Vagina (tissue), 2 donors: ENCODE results near the gene TMC1. TPM values are rescaled to one million over a fixed set of nuclear protein-coding genes. Genes with fewer than 3 reads are reported as not detected.

Experiments
- DNase-seq, 2 donors: peaks; one replicate each; pipeline ENCODE4 v3.0.0-alpha.2; 2017; ENCODE audit errors: extremely low spot score in 2 of 2
- H3K27ac ChIP-seq: fragments of 200-600 bp; sonication (generic); one replicate; pipeline ENCODE4 v1.5.1; 2019
- H3K27me3 ChIP-seq: fragments of 200-600 bp; sonication (generic); one replicate; pipeline ENCODE4 v1.5.1; 2019
- H3K36me3 ChIP-seq, 2 donors: fragments of 200-600 bp; sonication (generic); one replicate each; pipeline ENCODE4 v1.5.1; 2017 to 2019
- H3K4me1 ChIP-seq: fragments of 200-600 bp; sonication (generic); one replicate; pipeline ENCODE4 v1.5.1; 2019
- H3K4me3 ChIP-seq, 2 donors: fragments of 200-600 bp; sonication (generic); 1 replicate in 1 of 2; 2 replicates in 1 of 2; pipeline ENCODE4 v1.5.1; 2016 to 2019
- H3K9me3 ChIP-seq: fragments of 200-600 bp; sonication (generic); one replicate; pipeline ENCODE4 v1.5.1; 2019
- CTCF ChIP-seq, 3 experiments: fragments of 450-650 bp in 2 of 3; fragments of 200-600 bp in 1 of 3; sonication (generic) in 1 of 3; IDR thresholded peaks; one replicate each; pipeline ENCODE4 v1.5.1; 2017 to 2019; ENCODE audit warnings: antibody characterized with exemption in 3 of 3, mild to moderate bottlenecking in 2 of 3, moderate library complexity in 2 of 3
- POLR2A ChIP-seq, 2 donors: fragments of 450-650 bp; IDR thresholded peaks; one replicate each; pipeline ENCODE4 v1.6.1; 2017; ENCODE audit warnings: antibody characterized with exemption in 2 of 2, mild to moderate bottlenecking in 2 of 2, moderate library complexity in 2 of 2
- POLR2AphosphoS5 ChIP-seq, 2 donors: sonication (generic); formaldehyde crosslinking; IDR thresholded peaks; one replicate each; pipeline ENCODE4 v1.9.0; 2017; ENCODE audit warnings: antibody characterized with exemption in 2 of 2, mild to moderate bottlenecking in 2 of 2, low read depth in 1 of 2; ENCODE audit not compliant: insufficient read depth in 1 of 2
- intact Hi-C: fragments of 100-400 bp; cut with DNase I; formaldehyde crosslinking; loops from one replicate; pipeline ENCODE4 v1.15.1; 2023
- total RNA-seq: library from RNA; depleted of rRNA; stranded (reverse); fragments of >200 nt; gene quantifications from one replicate; pipeline ENCODE4 v1.2.3, GENCODE V29; 2016

TMC1 gene
- total RNA-seq, 1 donor from 2014 or later: not detected

- Histone ChIP-seq H3K36me3 (no peaks in the 10 kb centered on the region), H3K4me3 (no peak overlapping the region), H3K9me3 (no peaks in the 10 kb centered on the region), H3K4me1 (no peaks in the 10 kb centered on the region), H3K27me3 (no peaks in the 10 kb centered on the region), H3K27ac (no peak overlapping the region)
- TF ChIP-seq CTCF (IDR thresholded peaks at IDR 0.05) (no peak), POLR2AphosphoS5 (IDR thresholded peaks at IDR 0.05; ENCODE audit: insufficient read depth in 1 of 2, low read depth in 1 of 2) (no peak), POLR2A (IDR thresholded peaks at IDR 0.05) (no peak)
- intact Hi-C loops: no loop called here
- DNase-seq: no peak
These were observed 79.3 kb downstream of the TMC1 start for GRCh38 chr9:72600671-72601070.

- Histone ChIP-seq H3K36me3 (no peaks in the 10 kb centered on the region), H3K27me3 (no peaks in the 10 kb centered on the region), H3K27ac (no peak overlapping the region), H3K9me3 (no peaks in the 10 kb centered on the region), H3K4me3 (no peak overlapping the region), H3K4me1 (no peaks in the 10 kb centered on the region)
- intact Hi-C loops: no loop called here
- DNase-seq: no peak
- TF ChIP-seq POLR2AphosphoS5 (IDR thresholded peaks at IDR 0.05; ENCODE audit: insufficient read depth in 1 of 2, low read depth in 1 of 2) (no peak), POLR2A (IDR thresholded peaks at IDR 0.05) (no peak), CTCF (IDR thresholded peaks at IDR 0.05) (no peak)
These were observed 80.2 kb downstream of the TMC1 start for GRCh38 chr9:72601615-72602014.

- no peaks in the 10 kb centered on the region for H3K4me1 ChIP-seq
- no peak overlapping the region for H3K4me3 ChIP-seq
- no peaks in the 10 kb centered on the region for H3K9me3 ChIP-seq
- H3K27ac ChIP-seq: no peak overlapping the region
- no peaks in the 10 kb centered on the region for H3K27me3 ChIP-seq
- intact Hi-C loops: no loop called here
- no peak for DNase-seq
- no peaks in the 10 kb centered on the region for H3K36me3 ChIP-seq
- TF ChIP-seq CTCF (IDR thresholded peaks at IDR 0.05): no peak
- no peak for TF ChIP-seq POLR2A (IDR thresholded peaks at IDR 0.05)
- TF ChIP-seq POLR2AphosphoS5 (IDR thresholded peaks at IDR 0.05; ENCODE audit: insufficient read depth in 1 of 2, low read depth in 1 of 2): no peak
These were observed 91.0 kb downstream of the TMC1 start for GRCh38 chr9:72612449-72612848.

- intact Hi-C loops: no loop called here
- Histone ChIP-seq H3K36me3 (no peaks in the 10 kb centered on the region), H3K27me3 (no peaks in the 10 kb centered on the region), H3K9me3 (no peaks in the 10 kb centered on the region), H3K4me1 (no peaks in the 10 kb centered on the region), H3K27ac (no peak overlapping the region), H3K4me3 (no peak overlapping the region)
- DNase-seq: no peak
- TF ChIP-seq POLR2AphosphoS5 (IDR thresholded peaks at IDR 0.05; ENCODE audit: insufficient read depth in 1 of 2, low read depth in 1 of 2): no peak
- no peak for TF ChIP-seq POLR2A (IDR thresholded peaks at IDR 0.05)
- no peak for TF ChIP-seq CTCF (IDR thresholded peaks at IDR 0.05)
These were observed 92.7 kb downstream of the TMC1 start for GRCh38 chr9:72614067-72614466.

- Histone ChIP-seq H3K27ac (no peak overlapping the region), H3K4me3 (no peak overlapping the region), H3K27me3 (no peaks in the 10 kb centered on the region), H3K9me3 (no peaks in the 10 kb centered on the region), H3K4me1 (no peaks in the 10 kb centered on the region), H3K36me3 (no peaks in the 10 kb centered on the region)
- intact Hi-C loops: no loop called here
- no peak for DNase-seq
- TF ChIP-seq POLR2A (IDR thresholded peaks at IDR 0.05) (no peak), CTCF (IDR thresholded peaks at IDR 0.05) (no peak), POLR2AphosphoS5 (IDR thresholded peaks at IDR 0.05; ENCODE audit: insufficient read depth in 1 of 2, low read depth in 1 of 2) (no peak)
These were observed 94.5 kb downstream of the TMC1 start for GRCh38 chr9:72615931-72616330.
